Activated CD8-positive, alpha-beta memory T cell treated with anti-CD3 and anti-CD28 coated beads for 4 hours (primary cell): ENCODE measurements around the gene TRPM2.
"Not testable (repeated sequence)": the region's sequence is repeated elsewhere in the genome, so short reads cannot be mapped to it uniquely, and the experiment has no call there.

ENCODE experiments used
- DNase-seq, 2 donors: peaks; one replicate each; pipeline ENCODE4 v3.0.0-alpha.2; 2020; ENCODE audit warnings: low read depth in 2 of 2

TRPM2 gene

DNA sequence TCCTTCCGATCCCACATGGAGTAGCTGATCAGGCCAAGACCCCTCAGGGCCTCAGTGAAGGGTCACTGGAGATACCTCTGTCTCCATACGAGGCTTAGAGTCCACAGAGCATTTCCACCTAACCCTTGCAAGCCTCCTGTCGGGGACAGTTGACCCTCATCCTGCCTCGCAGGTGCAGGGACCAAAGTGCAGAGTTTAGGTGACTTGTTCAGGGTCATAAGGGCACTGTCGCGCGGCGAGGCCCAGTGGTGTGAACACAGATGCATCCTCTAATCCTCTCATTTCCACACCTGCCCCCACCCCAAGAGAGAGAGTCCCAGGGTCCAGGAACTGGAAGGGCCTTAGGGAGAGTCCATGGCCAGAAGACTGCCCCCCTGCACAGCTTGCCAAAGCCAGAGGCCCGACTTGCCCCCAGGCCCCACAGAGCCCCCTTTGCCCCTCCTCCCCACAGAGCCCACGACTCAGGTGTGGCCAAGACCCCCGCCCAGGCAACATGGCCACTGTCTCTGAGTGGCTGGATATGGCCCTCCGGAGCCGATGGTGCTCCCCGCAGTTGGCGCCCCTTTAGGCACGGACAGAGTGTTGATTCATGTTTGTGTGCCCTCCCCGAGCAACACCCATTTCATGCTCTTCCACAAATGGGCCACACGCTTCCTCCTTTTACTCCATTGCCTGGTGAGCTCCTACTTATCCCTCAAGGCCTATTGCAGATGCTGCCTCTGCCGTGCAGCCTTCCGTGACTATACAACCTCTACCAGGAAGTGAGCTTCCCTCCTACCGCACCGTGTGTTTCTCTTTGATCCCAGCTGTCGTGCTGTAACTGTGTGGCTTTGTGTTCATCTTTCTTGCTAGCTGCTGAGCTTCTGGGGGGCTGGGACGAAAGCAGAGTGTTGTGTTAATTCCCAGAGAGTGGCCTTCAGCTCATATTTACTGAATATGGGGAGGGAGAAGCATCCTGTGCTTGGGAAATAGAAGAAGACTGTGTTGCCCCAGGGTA is 1.7 kb downstream of the TRPM2 start:
- DNase-seq, result no peak

- no peak for DNase-seq
Observed at GRCh38 chr21:44356160-44356559, 2.7 kb downstream of the TRPM2 start.

DNA sequence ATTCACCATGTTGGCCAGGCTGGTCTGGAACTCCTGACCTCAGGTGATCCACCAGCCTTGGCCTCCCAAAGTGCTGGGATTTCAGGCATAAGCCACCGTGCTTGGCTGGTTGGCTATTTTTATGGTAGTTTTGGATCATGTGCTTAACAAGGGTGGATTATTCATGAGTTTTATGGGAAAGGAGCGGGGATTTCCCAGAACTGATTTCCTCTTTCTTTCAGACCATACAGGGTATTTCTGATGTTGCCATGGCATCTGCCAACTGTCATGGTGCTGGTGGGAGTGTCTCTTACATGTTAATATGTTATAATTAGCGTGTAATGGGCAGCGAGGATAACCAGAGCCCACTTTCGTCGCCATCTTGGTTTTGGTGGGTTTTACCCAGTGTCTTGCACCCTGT is 3.2 kb downstream of the TRPM2 start:
- no peak for DNase-seq

- DNase-seq, result no peak
Observed at GRCh38 chr21:44357064-44357837, 3.8 kb downstream of the TRPM2 start.

DNA sequence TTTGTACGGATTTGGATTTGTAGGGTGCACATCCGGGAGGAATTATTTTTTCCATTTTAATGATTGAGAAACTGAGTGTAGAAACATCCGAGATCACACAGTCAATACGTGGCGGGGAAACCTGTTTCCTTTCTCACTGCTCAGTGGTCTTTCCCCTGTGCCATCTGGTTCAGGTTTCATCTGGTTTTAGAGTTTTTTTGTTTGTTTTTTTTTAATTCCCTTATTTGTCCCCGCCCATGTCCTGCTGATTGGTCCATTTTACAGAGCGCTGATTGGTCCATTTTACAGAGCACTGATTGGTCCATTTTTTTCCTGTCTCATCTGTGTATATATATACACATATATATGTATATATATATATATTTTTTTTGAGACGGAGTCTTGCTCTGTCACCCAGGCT is 6.0 kb downstream of the TRPM2 start:
- no peak for DNase-seq

GRCh38 chr21:44360159-44360558 is 6.7 kb downstream of the TRPM2 start:
- no peak for DNase-seq

DNA sequence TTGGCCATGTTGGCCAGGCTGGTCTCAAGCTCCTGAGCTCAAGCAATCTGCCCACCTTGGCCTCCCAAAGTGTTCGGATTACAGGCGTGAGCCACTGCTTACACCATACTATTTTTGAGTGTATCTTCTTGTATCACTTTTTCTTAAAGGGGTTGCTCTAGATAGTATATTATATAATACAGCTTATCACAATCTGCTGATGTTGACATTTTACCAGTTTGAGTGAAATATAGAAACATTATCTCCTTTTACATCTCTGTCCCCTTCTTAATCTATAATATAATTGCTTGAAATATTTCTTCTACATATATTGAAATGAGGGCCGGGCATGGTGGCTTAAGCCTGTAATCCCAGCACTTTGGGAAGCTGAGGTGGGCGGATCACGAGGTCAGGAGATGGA is 8.5 kb downstream of the TRPM2 start:
- DNase-seq, result not testable (repeated sequence)

DNA sequence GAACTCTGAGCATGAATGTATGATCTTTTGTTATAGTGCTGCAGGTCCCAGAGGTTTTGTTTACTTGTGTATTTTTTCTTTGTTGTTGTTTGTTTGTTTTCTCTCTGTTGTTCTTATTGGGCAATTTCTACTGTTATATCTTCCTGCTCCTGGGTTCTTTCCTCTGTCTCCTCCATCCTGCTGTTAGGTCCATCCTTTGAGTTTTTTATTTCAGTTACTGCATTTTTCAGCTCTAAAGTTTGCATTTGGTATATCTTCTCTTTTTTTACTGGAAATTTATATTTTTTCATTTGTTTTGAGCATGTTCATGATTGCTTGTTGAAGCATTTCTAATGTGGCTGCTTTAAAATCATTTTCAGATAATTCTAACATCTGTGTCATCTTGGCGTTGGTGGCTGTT is 9.9 kb downstream of the TRPM2 start:
- DNase-seq, result no peak

GRCh38 chr21:44364151-44365053 is 11.0 kb downstream of the TRPM2 start:
- DNase-seq, result no peak

DNA sequence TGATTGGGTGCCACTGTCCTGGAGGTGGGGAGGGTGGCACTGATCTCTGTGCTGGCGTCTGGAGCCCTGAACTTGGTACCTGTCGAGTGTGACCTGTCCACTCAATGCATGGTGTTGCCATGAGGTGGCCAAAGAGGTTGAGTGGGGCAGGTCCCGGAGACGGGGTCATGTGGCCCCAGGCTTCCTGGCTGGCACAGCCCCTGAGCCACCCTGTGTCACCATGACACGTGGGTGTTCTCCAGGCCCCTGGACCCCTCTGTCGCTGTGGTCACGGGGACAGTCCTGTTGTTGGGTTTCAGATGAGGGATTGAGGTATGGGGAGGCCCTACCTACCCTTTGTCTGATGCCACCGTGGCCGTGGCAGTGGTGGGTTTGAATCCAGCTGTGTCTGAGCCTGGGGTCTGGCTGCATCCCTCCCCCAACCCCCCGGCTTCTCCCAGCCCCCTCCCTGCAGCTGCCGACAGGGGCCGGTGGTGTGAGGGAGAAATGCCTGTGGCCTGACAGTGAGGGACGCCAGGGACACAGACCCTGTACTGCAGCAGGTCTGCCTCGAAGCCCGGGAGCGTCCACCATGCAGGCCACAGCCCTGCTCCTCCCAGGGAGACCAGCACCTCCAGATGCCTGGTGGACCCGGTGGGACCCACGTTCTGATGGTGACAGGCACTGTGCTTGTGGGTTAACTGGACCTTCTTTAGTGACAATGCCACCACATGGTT is 12.0 kb downstream of the TRPM2 start:
- no peak for DNase-seq

DNA sequence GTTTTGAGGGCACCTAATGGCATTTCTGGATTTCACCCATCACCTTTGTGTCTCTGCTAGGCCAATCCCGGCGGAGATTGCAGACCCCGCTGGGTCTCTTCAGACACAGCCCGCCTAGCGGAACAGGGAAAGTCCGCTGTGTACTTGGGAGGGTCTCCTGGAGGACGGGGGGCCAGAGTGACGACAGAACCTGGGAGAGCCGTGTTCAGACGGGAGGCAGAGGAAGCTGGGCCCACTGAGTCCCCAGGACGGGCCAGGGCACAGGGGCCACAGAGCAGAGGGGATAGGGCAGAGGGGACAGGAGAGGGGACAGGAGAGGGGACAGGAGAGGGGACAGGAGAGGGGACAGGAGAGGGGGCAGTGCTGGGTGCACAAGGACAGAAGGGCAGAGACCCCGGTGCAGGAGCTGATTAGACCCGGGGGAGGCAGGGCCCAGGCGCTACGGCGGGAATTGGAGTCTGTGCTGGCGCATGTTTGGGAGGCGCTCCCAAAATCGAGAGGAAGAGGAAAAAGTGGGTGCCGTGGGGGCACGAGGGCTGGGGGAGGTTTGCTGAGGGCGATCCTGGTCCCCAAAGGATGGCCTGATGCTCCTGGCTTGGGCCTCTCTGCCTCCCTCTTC is 12.7 kb downstream of the TRPM2 start:
- no peak for DNase-seq

GRCh38 chr21:44366586-44367211 is 13.3 kb downstream of the TRPM2 start:
- no peak for DNase-seq

- no peak for DNase-seq
Observed at GRCh38 chr21:44368711-44369446, 15.5 kb downstream of the TRPM2 start.

- DNase-seq, result no peak
Observed at GRCh38 chr21:44370027-44370735, 16.8 kb downstream of the TRPM2 start.

- DNase-seq, result no peak
Observed at GRCh38 chr21:44370786-44371410, 17.5 kb downstream of the TRPM2 start.

- DNase-seq, result no peak
Observed at GRCh38 chr21:44371596-44371995, 18.2 kb downstream of the TRPM2 start.

- DNase-seq, result no peak
Observed at GRCh38 chr21:44372616-44373015, 19.2 kb downstream of the TRPM2 start.

- DNase-seq, result no peak
Observed at GRCh38 chr21:44374601-44375280, 21.3 kb downstream of the TRPM2 start.
